DND-41 (cell line): Measurements from ENCODE around the gene RBMS3.

Experiments used
- ATAC-seq: fragments of 200-7000 bp; cut with Tn5 transposase; 3 replicates; pipeline ENCODE4 v1.9.1; 2021; ENCODE audit warnings: low read depth; ENCODE audit not compliant: insufficient read depth
- DNase-seq: peaks from one replicate; pipeline ENCODE4 v3.0.0-alpha.2; 2020
- H2AFZ ChIP-seq: 2 replicates; pipeline ENCODE4 v1.6.0; 2012; ENCODE audit warnings: low read depth, low read length
- H3K27ac ChIP-seq: 2 replicates; pipeline ENCODE4 v1.5.1; 2012; ENCODE audit warnings: low read length, inconsistent platforms
- H3K27me3 ChIP-seq: fragments of 200-600 bp; sonication (generic); 2 replicates; pipeline ENCODE4 v1.6.0; 2012; ENCODE audit warnings: low read length, mild to moderate bottlenecking, inconsistent platforms; ENCODE audit not compliant: insufficient read depth, poor library complexity
- H3K36me3 ChIP-seq: 2 replicates; pipeline ENCODE4 v1.5.1; 2012; ENCODE audit warnings: low read length, inconsistent platforms; ENCODE audit not compliant: insufficient read depth
- H3K4me1 ChIP-seq: 2 replicates; pipeline ENCODE4 v1.5.1; 2012; ENCODE audit warnings: mild to moderate bottlenecking, low read length; ENCODE audit not compliant: insufficient read depth
- H3K4me2 ChIP-seq: 2 replicates; pipeline ENCODE4 v1.6.0; 2012; ENCODE audit warnings: mild to moderate bottlenecking, moderate library complexity, low read length, inconsistent platforms; ENCODE audit not compliant: insufficient read depth
- H3K4me3 ChIP-seq, 2 experiments: fragments of 200-600 bp in 1 of 2; shearing (Covaris generic) in 1 of 2; 2 replicates each; pipeline ENCODE4 v1.5.1; 2012 to 2016; ENCODE audit warnings: inconsistent platforms in 2 of 2, low read length in 2 of 2, mild to moderate bottlenecking in 2 of 2, low read depth in 1 of 2, moderate library complexity in 1 of 2
- H3K79me2 ChIP-seq: 2 replicates; pipeline ENCODE4 v1.6.0; 2012; ENCODE audit warnings: low read length, inconsistent platforms; ENCODE audit not compliant: insufficient read depth
- H3K9ac ChIP-seq: 2 replicates; pipeline ENCODE4 v1.6.0; 2012; ENCODE audit warnings: low read depth, mild to moderate bottlenecking, inconsistent platforms, low read length, moderate library complexity
- H3K9me3 ChIP-seq: 2 replicates; pipeline ENCODE4 v1.5.1; 2012; ENCODE audit warnings: low read length, moderate library complexity, mild to moderate bottlenecking, inconsistent platforms; ENCODE audit not compliant: insufficient read depth, severe bottlenecking
- H4K20me1 ChIP-seq: 2 replicates; pipeline ENCODE4 v1.6.0; 2012; ENCODE audit warnings: low read length; ENCODE audit not compliant: insufficient read depth
- EZH2 ChIP-seq: IDR thresholded peaks from 3 replicates; pipeline ENCODE4 v1.6.1; 2012; ENCODE audit warnings: borderline replicate concordance, low read depth, mild to moderate bottlenecking, moderate library complexity, low read length, inconsistent platforms; ENCODE audit not compliant: severe bottlenecking
- TF ChIP-seq, protein P1 (sequence below): IDR thresholded peaks from 2 replicates; pipeline ENCODE4 v1.5.1; 2012; ENCODE audit warnings: borderline replicate concordance, low read length, moderate library complexity, mild to moderate bottlenecking; ENCODE audit not compliant: poor library complexity, severe bottlenecking; ENCODE audit errors: extremely low read depth

Gene RBMS3

DNA sequence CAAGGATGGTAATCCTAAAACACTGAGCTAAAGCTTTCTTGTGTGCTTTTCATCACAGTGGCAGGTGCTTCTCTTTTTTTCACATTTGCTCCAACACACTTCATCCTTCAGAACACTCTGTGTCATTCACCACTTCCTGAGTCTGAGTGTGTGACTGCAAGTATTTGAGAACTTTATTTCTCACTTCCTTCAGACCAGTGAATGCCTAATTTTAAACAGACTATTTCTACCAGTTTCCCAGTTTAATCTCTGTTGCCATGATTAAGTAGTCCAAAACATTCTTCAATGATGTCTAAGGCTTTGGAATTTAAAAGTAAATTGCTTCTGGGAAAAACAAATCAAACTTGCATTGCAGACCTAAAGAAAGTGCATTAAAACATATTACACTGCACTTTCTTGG is 541.2 kb downstream of the RBMS3 start:
- Histone ChIP-seq H2AFZ (no peak overlapping the region; the same call in 1 of the 2 replicates), H3K36me3 (no peaks in the 10 kb centered on the region), H3K4me1 (peaks cover 14% of the 10 kb centered on the region), H3K9ac (no peak overlapping the region), H3K4me3 (no peak overlapping the region), H3K9me3 (no peaks in the 10 kb centered on the region), H4K20me1 (no peaks in the 10 kb centered on the region), H3K4me2 (no peak overlapping the region), H3K27me3 (no peaks in the 10 kb centered on the region), H3K79me2 (no peaks in the 10 kb centered on the region), H3K27ac (peak overlapping the region; percentile 40)
- no peak for TF ChIP-seq EZH2
- TF ChIP-seq, protein P1, sequence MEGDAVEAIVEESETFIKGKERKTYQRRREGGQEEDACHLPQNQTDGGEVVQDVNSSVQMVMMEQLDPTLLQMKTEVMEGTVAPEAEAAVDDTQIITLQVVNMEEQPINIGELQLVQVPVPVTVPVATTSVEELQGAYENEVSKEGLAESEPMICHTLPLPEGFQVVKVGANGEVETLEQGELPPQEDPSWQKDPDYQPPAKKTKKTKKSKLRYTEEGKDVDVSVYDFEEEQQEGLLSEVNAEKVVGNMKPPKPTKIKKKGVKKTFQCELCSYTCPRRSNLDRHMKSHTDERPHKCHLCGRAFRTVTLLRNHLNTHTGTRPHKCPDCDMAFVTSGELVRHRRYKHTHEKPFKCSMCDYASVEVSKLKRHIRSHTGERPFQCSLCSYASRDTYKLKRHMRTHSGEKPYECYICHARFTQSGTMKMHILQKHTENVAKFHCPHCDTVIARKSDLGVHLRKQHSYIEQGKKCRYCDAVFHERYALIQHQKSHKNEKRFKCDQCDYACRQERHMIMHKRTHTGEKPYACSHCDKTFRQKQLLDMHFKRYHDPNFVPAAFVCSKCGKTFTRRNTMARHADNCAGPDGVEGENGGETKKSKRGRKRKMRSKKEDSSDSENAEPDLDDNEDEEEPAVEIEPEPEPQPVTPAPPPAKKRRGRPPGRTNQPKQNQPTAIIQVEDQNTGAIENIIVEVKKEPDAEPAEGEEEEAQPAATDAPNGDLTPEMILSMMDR: no peak
- ATAC-seq (peak; percentile 66), DNase-seq (no peak)

GRCh38 chr3:29823233-29823632 is 542.4 kb downstream of the RBMS3 start:
- TF ChIP-seq EZH2: no peak
- TF ChIP-seq, protein P1: no peak
- Histone ChIP-seq H3K27ac (no peak overlapping the region), H2AFZ (no peak overlapping the region), H3K27me3 (no peaks in the 10 kb centered on the region), H3K4me2 (no peak overlapping the region), H3K9ac (no peak overlapping the region), H3K36me3 (no peaks in the 10 kb centered on the region), H3K4me3 (no peak overlapping the region), H3K4me1 (peaks cover 14% of the 10 kb centered on the region), H3K9me3 (no peaks in the 10 kb centered on the region), H4K20me1 (no peaks in the 10 kb centered on the region), H3K79me2 (no peaks in the 10 kb centered on the region)
- ATAC-seq (no peak), DNase-seq (no peak)

- Histone ChIP-seq H3K27me3 (no peaks in the 10 kb centered on the region), H3K4me2 (no peak overlapping the region), H3K36me3 (no peaks in the 10 kb centered on the region), H3K4me1 (peaks cover 9% of the 10 kb centered on the region), H2AFZ (no peak overlapping the region), H3K27ac (no peak overlapping the region), H4K20me1 (no peaks in the 10 kb centered on the region), H3K9me3 (no peaks in the 10 kb centered on the region), H3K9ac (no peak overlapping the region), H3K79me2 (no peaks in the 10 kb centered on the region), H3K4me3 (no peak overlapping the region)
- ATAC-seq (no peak), DNase-seq (no peak)
- no peak for TF ChIP-seq EZH2
- TF ChIP-seq, protein P1: no peak
These were observed 545.8 kb downstream of the RBMS3 start for GRCh38 chr3:29826712-29827111.

- TF ChIP-seq EZH2: no peak
- TF ChIP-seq, protein P1: no peak
- Histone ChIP-seq H3K27me3 (no peaks in the 10 kb centered on the region), H3K9me3 (no peaks in the 10 kb centered on the region), H3K79me2 (no peaks in the 10 kb centered on the region), H3K27ac (no peak overlapping the region), H3K36me3 (no peaks in the 10 kb centered on the region), H4K20me1 (no peaks in the 10 kb centered on the region), H2AFZ (no peak overlapping the region), H3K4me2 (no peak overlapping the region), H3K9ac (no peak overlapping the region), H3K4me3 (no peak overlapping the region), H3K4me1 (no peaks in the 10 kb centered on the region)
- ATAC-seq (no peak), DNase-seq (no peak)
These were observed 546.9 kb downstream of the RBMS3 start for GRCh38 chr3:29827756-29828155.
